ENCODE measurements around the gene CMSS1. TPM values are rescaled to one million over a fixed set of nuclear protein-coding genes. Genes with fewer than 3 reads are reported as not detected.

The CMSS1 gene
- total and polyA plus RNA-seq, 2 of the 13 experiments (the other 11 are each of a cell fraction or from before 2014, with no cell fraction given): 6.4 to 48.7 TPM

GRCh38 chr3:99943931-99944761 is 126.5 kb downstream of the CMSS1 start:
- ATAC-seq: no peak
- intact Hi-C loops (cut with micrococcal nuclease; ENCODE audit: unreplicated experiment) (loop anchor here (10.0 kb wide), 1 partner anchor 311 kb away; no protein-coding TSS in a partner anchor), in situ Hi-C loops (cut with HindIII; ENCODE audit: extremely low pct_ligation_motif_present, low pct_unique_long_range_greater_than_20kb) (no loop called here)
- H3K9ac ChIP-seq (ENCODE audit: insufficient read depth, low read depth, low read length): no peak overlapping the region
- no peak overlapping the region for H3K4me2 ChIP-seq (ENCODE audit: low read depth, low read length)
- DNase-seq (ENCODE audit: low spot score): no peak
- no peaks in the 10 kb centered on the region for H3K36me3 ChIP-seq (replicated peaks in 1 of 2; ENCODE audit: control insufficient read depth in 1 of 2, insufficient read depth in 2 of 2, low read length in 2 of 2)
- CTCF ChIA-PET (ENCODE audit: low intra/inter-chr PET ratio, low total read pairs): no interaction called here
- POLR2A ChIA-PET: no interaction called here
- 98% methylated on average over 4 of the region's 4 CpGs for WGBS (ENCODE audit: low lambda C conversion rate)
- no peaks in the 10 kb centered on the region for H3K27me3 ChIP-seq (ENCODE audit: control insufficient read depth in 1 of 2, insufficient read depth in 2 of 2, low read length in 2 of 2)
- H3K79me2 ChIP-seq (ENCODE audit: insufficient read depth, low read length): no peaks in the 10 kb centered on the region
- no peak overlapping the region for H3K4me3 ChIP-seq (replicated peaks in 1 of 3; ENCODE audit: insufficient read depth in 1 of 3, low read depth in 2 of 3, low read length in 3 of 3)
- H4K20me1 ChIP-seq (ENCODE audit: insufficient read depth, low read length): no peaks in the 10 kb centered on the region
- no peak for FAIRE-seq
- H3K27ac ChIP-seq (ENCODE audit: extremely low read length, insufficient read depth, low read length): no peak overlapping the region
- no peaks in the 10 kb centered on the region for H3K9me3 ChIP-seq (ENCODE audit: low read length)
- no TSS peak for BruUV-seq (replicated peaks)
- no peak overlapping the region for H2AFZ ChIP-seq (ENCODE audit: low read length)
- H3K4me1 ChIP-seq (ENCODE audit: insufficient read depth, low read length): peaks cover 54% of the 10 kb centered on the region
- TF ChIP-seq ZNF276 (CRISPR knock-in tag; IDR thresholded peaks at IDR 0.05; ENCODE audit: low read depth) (no peak), ZNF446 (CRISPR knock-in tag; IDR thresholded peaks at IDR 0.05) (no peak), ZNF30 (CRISPR knock-in tag; IDR thresholded peaks at IDR 0.05) (no peak), AHR (CRISPR knock-in tag; IDR thresholded peaks at IDR 0.05) (no peak), EED (CRISPR knock-in tag; IDR thresholded peaks at IDR 0.05) (no peak), ZNF547 (CRISPR knock-in tag; IDR thresholded peaks at IDR 0.05) (no peak), ZFP41 (CRISPR knock-in tag; IDR thresholded peaks at IDR 0.05; ENCODE audit: borderline replicate concordance) (no peak)

Measured in HepG2 (cell line).